SJSA1 (cell line): Measurements from ENCODE around the gene IDNK. TPM values are rescaled to one million over a fixed set of nuclear protein-coding genes. Genes with fewer than 3 reads are reported as not detected.
A peak's percentile ranks its signal among the peaks of the same experiment; 100 is the strongest.

Experiments used
- DNase-seq, 2 experiments: peaks; one replicate each; pipeline ENCODE4 v3.0.0-alpha.2; 2015 to 2020; ENCODE audit warnings: low spot score in 2 of 2, low read depth in 1 of 2
- H3K27ac ChIP-seq: fragments of 250-450 bp; sonication (Bioruptor Pico); 2 replicates; pipeline ENCODE4 v1.5.1; 2020; ENCODE audit warnings: mild to moderate bottlenecking, moderate library complexity
- H3K27me3 ChIP-seq: fragments of 250-450 bp; sonication (Bioruptor Pico); replicated peaks from 2 replicates; pipeline ENCODE4 v1.5.1; 2020; ENCODE audit warnings: mild to moderate bottlenecking, moderate library complexity
- H3K36me3 ChIP-seq: fragments of 250-450 bp; sonication (Bioruptor Pico); 2 replicates; pipeline ENCODE4 v1.5.1; 2020; ENCODE audit warnings: mild to moderate bottlenecking
- H3K4me1 ChIP-seq: fragments of 250-450 bp; sonication (Bioruptor Pico); replicated peaks from 2 replicates; pipeline ENCODE4 v1.6.1; 2021; ENCODE audit warnings: mild to moderate bottlenecking
- H3K4me3 ChIP-seq: fragments of 250-450 bp; sonication (Bioruptor Pico); 2 replicates; pipeline ENCODE4 v1.5.1; 2020; ENCODE audit warnings: mild to moderate bottlenecking
- H3K9me3 ChIP-seq: fragments of 250-450 bp; sonication (Bioruptor Pico); replicated peaks from 2 replicates; pipeline ENCODE4 v1.5.1; 2020; ENCODE audit warnings: mild to moderate bottlenecking
- total RNA-seq: library from RNA; depleted of rRNA; stranded (reverse); fragments of >200 nt; shearing (Covaris generic); gene quantifications from 2 replicates; pipeline ENCODE4 v1.2.3, GENCODE V29; 2014

The IDNK gene
- total RNA-seq, 1 experiment from 2014 or later: 2.6 TPM

DNA sequence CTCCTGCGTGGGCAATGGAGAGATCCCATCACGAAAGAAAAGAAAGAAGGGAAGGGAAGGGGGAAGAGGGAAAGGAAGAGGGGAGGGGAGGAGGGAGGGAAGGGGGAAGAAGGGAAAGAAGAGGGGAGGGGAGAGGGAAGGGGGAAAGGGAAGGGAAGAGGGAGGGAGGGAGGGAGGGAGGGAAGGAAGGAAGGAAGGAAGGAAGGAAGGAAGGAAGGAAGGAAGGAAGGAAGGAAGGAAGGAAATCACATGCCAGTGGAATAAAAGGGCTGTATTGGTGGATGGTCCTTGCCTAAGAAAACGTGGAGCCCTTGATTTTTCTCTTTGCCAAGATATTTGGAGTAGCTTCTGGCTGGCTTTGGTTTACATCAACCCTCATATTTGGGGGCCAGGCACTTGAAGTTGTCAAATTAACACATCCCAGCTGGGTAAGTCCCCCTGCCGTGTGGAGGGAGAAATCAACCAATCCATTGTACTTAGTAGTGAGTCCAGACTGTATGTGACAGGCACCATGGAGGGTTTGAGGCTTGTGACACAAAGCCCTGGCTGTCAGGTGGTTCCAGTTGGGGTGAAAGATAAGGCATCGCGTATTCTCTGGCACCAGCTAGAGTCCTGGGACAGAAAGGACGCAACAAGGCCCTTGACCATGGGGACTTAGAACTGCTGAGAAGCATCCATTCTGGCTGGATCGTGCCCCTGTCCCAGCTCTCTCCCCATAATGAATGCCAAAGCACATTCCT, 23.7 kb downstream of the IDNK start:
- no peak overlapping the region for H3K4me3 ChIP-seq
- no peaks in the 10 kb centered on the region for H3K27me3 ChIP-seq
- H3K9me3 ChIP-seq: no peaks in the 10 kb centered on the region
- DNase-seq: no peak
- H3K4me1 ChIP-seq: no peaks in the 10 kb centered on the region
- H3K27ac ChIP-seq: no peak overlapping the region
- peaks cover 20% of the 10 kb centered on the region for H3K36me3 ChIP-seq

DNA sequence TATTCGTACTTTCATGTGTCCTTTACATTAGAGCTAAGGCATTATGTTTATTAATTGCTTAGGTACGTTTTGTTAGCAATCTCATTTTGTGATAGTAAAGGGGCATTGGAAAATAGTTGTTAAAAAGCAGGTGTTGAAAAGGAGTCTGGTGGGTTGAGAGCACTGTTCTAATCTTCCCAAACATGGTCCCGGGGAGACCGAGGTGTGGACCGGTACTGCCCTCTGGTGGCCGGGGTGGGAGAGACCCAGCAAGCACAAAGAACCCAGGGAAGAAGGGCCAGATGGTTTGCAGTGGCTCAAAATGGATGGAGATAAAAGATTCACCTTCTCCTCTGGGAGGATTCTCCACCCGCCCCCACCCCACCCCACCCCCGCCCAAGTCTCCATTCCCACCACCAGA, 26.1 kb downstream of the IDNK start:
- no peak overlapping the region for H3K4me3 ChIP-seq
- no peaks in the 10 kb centered on the region for H3K27me3 ChIP-seq
- H3K4me1 ChIP-seq: no peaks in the 10 kb centered on the region
- H3K36me3 ChIP-seq: peaks cover 39% of the 10 kb centered on the region
- no peaks in the 10 kb centered on the region for H3K9me3 ChIP-seq
- peak; percentile 21 to 58 for DNase-seq
- no peak overlapping the region for H3K27ac ChIP-seq

DNA sequence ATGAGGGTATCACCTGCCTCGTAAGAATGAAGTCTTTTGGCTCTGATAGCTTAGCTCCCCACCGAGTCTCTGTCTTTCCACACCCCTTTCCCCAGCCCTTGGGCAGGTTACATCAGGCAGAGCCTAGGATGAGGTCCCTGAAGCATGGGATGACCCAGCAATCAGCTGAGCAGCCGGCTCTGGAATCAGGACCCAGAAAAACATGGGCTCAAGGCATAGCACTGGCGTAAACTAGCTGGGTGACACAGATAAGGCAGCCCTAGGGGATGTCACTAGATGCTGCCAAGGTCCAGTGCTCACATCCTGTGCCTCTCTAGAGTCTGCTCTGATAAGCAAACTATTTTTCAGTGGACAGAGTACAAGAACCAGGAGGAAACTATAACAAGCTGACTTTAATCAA, 26.6 kb downstream of the IDNK start:
- DNase-seq: no peak
- Histone ChIP-seq H3K4me3 (no peak overlapping the region), H3K27me3 (no peaks in the 10 kb centered on the region), H3K36me3 (peaks cover 44% of the 10 kb centered on the region), H3K27ac (no peak overlapping the region), H3K9me3 (no peaks in the 10 kb centered on the region), H3K4me1 (no peaks in the 10 kb centered on the region)

DNA sequence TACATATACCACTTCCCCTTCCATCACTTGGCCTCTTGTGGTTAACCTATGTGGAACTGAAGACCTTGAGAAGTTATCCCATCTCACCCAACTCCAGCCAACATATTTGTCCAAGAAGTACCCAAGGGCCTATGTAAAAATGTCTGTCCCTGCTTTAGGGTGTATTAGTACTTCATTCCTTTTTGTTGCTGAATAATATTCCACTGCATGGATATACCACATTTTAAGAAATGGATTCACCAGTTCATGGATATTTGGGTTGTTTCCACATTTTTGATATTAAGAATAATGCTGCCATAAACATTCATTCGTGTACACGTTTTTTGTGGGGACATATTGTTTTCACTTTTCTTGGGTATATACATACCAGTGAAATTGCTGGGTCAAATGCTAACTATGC, 28.6 kb downstream of the IDNK start:
- Histone ChIP-seq H3K27me3 (no peaks in the 10 kb centered on the region), H3K4me3 (no peak overlapping the region), H3K4me1 (no peaks in the 10 kb centered on the region), H3K36me3 (peaks cover 61% of the 10 kb centered on the region), H3K9me3 (no peaks in the 10 kb centered on the region), H3K27ac (no peak overlapping the region)
- no peak for DNase-seq

DNA sequence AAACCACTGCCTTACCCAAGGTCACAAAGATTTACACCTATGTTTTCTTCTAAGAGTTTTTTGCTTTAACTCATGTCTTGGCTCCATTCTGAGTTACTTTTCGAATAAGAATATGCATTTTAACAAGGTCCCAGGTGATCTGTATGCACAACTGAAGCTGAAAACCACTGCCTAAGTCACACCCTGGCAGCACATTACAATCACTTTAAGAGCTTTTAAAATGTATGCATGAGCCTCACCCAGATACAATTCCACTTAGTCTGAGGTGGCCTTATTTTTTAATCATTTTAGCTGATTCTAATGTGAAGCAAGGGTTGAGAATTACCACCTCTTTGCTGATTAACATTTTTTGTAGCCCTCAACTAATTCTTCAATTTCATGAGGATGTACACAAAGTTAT, 29.5 kb downstream of the IDNK start:
- Histone ChIP-seq H3K4me3 (no peak overlapping the region), H3K9me3 (no peaks in the 10 kb centered on the region), H3K36me3 (peaks cover 66% of the 10 kb centered on the region), H3K27me3 (no peaks in the 10 kb centered on the region), H3K4me1 (no peaks in the 10 kb centered on the region), H3K27ac (no peak overlapping the region)
- no peak for DNase-seq

DNA sequence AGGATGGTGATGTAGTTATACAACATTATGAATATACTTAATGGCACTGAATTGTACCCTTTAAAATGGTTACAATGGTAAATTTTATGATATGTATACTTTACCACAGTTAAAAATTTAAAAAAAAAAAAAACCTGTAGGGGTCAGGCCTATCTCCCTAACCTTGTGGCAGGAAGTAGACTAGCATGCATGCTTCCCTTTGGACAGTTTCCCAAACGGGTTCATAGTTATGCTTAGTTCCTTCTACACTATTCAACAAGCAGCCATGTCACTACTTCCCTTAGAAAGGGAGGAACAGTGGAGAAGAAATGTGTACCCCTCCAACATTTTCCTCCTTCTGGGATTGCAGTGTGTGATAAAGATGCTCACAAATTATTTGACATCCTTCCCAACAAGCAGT, 32.5 kb downstream of the IDNK start:
- no peak for DNase-seq
- H3K4me3 ChIP-seq: no peak overlapping the region
- H3K4me1 ChIP-seq: no peaks in the 10 kb centered on the region
- H3K36me3 ChIP-seq: peaks cover 86% of the 10 kb centered on the region
- H3K27me3 ChIP-seq: no peaks in the 10 kb centered on the region
- no peak overlapping the region for H3K27ac ChIP-seq
- no peaks in the 10 kb centered on the region; the same call in 1 of the 2 replicates for H3K9me3 ChIP-seq

DNA sequence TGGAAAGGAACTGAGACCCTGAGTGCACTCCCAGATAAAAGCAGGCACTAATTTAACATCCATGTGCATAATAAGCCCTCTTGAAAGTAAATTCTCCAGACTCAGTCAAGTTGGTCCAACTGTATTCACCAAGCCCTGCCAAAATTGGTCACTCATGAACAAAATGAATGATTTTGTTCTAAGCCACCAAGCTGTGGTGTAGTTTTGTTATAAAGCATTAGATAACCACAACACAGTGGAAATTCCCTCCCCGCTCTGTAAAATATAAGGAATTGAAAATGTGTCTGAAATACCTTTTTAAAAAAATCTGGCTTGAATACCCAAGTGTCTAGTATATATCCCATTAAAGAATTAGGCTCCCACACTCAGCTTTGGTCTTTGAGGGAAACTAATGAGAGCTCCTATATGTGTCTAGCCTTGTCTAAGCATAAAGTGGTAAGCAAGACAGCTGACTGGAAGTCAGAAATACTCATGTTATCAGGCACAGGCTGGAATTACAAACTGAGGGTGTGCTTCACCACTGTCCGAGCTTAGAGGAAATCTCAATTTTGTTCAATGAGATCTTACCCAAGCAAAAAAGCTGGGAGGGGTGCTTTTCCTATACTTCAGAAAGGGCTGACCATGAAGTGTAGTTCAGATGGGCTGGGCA, 33.2 kb downstream of the IDNK start:
- H3K4me3 ChIP-seq: no peak overlapping the region
- peaks cover 87% of the 10 kb centered on the region for H3K36me3 ChIP-seq
- H3K9me3 ChIP-seq: no peaks in the 10 kb centered on the region; the same call in 1 of the 2 replicates
- no peaks in the 10 kb centered on the region for H3K4me1 ChIP-seq
- H3K27ac ChIP-seq: no peak overlapping the region
- no peaks in the 10 kb centered on the region for H3K27me3 ChIP-seq
- DNase-seq: no peak

DNA sequence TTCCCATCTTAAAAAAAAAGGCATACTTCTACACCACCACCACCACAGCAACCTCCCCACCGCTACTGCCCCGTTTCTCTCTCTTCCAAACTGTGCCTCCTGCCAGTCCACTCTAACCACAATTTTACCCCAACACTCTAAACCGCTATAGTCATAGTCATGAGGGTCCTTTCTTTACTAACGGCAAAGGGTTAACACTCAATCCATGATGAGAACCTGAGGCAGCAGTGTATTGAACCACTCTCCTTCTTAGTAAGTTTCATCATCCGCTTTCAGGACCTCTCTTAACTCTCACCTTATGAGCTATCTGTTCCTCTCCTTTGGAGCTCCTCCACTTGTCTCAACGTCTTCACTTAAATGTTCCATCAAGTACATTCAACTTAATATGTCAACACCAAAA, 34.0 kb downstream of the IDNK start:
- H3K36me3 ChIP-seq: peaks cover 87% of the 10 kb centered on the region
- DNase-seq: no peak
- no peaks in the 10 kb centered on the region; the same call in 1 of the 2 replicates for H3K9me3 ChIP-seq
- no peak overlapping the region for H3K4me3 ChIP-seq
- H3K27me3 ChIP-seq: no peaks in the 10 kb centered on the region
- H3K27ac ChIP-seq: no peak overlapping the region
- H3K4me1 ChIP-seq: no peaks in the 10 kb centered on the region

DNA sequence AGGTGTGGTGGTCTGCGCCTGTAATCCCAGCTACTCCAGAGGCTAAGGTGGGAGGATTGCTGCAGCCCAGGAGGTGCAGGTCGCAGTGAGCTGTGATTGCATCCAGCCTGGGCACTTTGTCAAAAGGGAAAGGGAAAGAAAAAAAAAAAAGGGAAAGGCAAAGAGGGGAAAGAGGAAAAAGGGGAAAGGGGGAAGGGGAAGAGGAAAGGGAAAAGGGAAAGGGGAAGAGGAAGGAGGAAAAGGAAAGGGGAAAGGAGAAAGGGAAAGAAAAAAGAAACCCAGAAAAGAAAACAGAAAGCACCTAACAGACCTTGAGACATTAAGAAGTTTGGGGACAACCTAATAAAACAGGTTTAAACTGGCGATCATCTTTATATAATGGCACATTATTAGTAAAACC, 40.0 kb downstream of the IDNK start:
- Histone ChIP-seq H3K36me3 (peaks cover 76% of the 10 kb centered on the region), H3K27me3 (no peaks in the 10 kb centered on the region), H3K4me1 (no peaks in the 10 kb centered on the region), H3K4me3 (no peak overlapping the region), H3K9me3 (no peaks in the 10 kb centered on the region; the same call in 1 of the 2 replicates), H3K27ac (no peak overlapping the region)
- no peak for DNase-seq

DNA sequence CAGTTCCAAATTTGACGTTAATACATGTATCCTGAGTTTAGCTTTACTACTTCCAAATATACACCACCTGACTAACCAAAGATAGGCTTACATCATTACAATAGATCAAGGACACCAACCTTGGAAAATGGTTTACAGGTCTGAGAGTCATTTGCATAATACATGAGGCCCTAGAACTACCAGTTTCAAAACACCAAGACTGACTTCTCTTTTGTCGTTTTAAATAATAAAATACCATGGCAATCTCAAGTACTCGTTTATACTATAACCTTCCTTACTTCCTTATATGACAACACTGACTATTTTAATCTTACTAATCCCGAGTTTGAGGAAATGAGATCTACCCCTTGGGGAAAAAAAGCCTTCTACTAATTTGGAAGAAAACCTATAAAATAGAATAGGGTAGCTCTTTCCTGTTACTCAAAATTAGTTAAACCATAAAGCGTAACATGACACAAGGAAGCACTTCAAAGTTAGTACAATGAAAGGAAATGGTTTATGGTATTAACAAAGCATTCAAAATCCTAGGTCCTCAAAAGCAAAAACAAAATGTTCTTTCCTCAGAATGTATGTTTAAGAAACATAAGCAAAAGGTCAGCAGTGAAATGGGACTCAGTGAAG, 42.7 kb downstream of the IDNK start:
- no peaks in the 10 kb centered on the region for H3K9me3 ChIP-seq
- no peak overlapping the region for H3K4me3 ChIP-seq
- H3K27me3 ChIP-seq: no peaks in the 10 kb centered on the region
- peaks cover 69% of the 10 kb centered on the region for H3K36me3 ChIP-seq
- no peak overlapping the region for H3K27ac ChIP-seq
- no peak for DNase-seq
- H3K4me1 ChIP-seq: no peaks in the 10 kb centered on the region

DNA sequence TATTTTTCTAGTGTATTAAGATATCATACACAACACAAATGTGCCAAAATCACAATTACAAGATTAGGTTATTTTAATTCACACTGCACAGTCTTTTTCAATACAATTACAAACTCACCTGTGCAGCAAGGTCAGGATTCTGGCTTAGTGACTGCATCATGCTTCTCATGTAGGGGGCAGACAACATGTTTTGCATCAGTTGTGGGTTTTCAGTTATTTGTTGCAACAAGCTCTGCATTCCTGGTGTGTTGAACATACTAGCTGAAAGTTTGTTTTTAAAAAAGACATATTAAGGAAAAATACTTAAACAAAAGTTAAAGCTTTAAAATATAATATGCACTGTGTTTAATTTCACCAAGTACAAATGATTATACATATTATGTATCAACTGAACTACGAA, 46.1 kb downstream of the IDNK start:
- H3K27me3 ChIP-seq: no peaks in the 10 kb centered on the region
- no peak overlapping the region for H3K4me3 ChIP-seq
- H3K27ac ChIP-seq: no peak overlapping the region
- no peaks in the 10 kb centered on the region for H3K4me1 ChIP-seq
- DNase-seq: no peak
- no peaks in the 10 kb centered on the region for H3K9me3 ChIP-seq
- peaks cover 70% of the 10 kb centered on the region for H3K36me3 ChIP-seq

DNA sequence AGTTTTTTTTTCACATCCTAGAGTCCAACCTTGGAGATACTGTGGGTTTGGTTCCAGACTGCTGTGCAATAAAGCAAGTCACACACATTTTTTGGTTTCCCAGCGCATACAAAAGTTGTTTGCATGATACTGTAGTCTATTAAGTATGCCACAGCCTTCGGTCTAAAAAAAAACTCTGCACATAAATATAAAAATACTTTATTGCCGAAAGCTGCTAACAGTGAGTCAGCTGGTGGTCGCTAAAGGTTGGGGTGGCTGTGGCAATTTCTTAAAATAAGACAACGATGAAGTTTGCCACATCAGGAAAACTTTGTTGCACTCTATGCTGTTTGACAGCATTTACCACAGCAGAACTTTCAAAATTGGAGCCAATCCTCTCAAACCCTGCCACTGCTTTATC, 47.4 kb downstream of the IDNK start:
- Histone ChIP-seq H3K9me3 (no peaks in the 10 kb centered on the region), H3K4me3 (no peak overlapping the region), H3K4me1 (no peaks in the 10 kb centered on the region), H3K27ac (no peak overlapping the region), H3K27me3 (no peaks in the 10 kb centered on the region), H3K36me3 (peaks cover 75% of the 10 kb centered on the region)
- no peak for DNase-seq

DNA sequence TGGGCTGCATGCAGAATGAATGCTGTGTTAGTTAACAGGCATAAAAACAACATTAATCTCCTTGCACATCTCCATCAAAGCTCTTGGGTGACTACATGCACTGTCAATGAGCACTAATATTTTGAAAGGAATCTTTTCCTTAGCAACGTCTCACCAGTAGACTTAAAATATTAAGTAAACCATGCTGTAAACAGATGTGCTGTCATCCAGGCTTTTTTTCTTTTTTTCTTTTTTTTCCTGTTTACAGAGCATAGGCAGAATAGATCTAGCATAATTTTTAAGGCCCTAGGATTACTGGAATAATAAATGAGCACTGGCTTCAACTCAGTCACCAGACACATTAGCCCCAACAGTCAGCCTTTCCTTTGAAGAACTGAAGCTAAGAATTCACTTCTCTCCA, 48.5 kb downstream of the IDNK start:
- H3K4me1 ChIP-seq: no peaks in the 10 kb centered on the region
- H3K9me3 ChIP-seq: no peaks in the 10 kb centered on the region
- H3K4me3 ChIP-seq: no peak overlapping the region
- peaks cover 75% of the 10 kb centered on the region for H3K36me3 ChIP-seq
- DNase-seq: no peak
- H3K27me3 ChIP-seq: no peaks in the 10 kb centered on the region
- no peak overlapping the region for H3K27ac ChIP-seq

DNA sequence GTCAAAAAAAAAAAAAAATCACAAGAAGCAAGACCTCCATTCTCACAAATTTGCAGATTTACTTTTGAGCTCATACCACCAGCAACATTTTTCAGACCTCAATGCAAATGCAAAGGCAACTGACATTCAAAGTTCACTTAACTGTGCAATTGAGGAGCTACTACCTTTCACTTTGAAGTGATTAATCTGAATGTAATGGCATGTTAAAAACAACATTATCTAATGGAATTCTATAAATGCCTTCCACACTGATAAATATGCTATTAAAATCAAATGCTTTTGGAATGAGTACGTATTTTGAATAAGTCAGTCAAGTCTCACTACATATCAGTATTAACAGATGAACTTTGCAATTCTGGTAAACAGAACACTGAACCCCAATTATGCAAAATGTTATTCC, 52.5 kb downstream of the IDNK start:
- H3K4me1 ChIP-seq: no peaks in the 10 kb centered on the region
- no peak for DNase-seq
- no peak overlapping the region for H3K27ac ChIP-seq
- no peak overlapping the region for H3K4me3 ChIP-seq
- H3K9me3 ChIP-seq: no peaks in the 10 kb centered on the region
- H3K27me3 ChIP-seq: no peaks in the 10 kb centered on the region
- peaks cover 91% of the 10 kb centered on the region for H3K36me3 ChIP-seq
